T-helper 17 cell (primary cell): ENCODE results near the gene SPATA25. TPM values are rescaled to one million over a fixed set of nuclear protein-coding genes. Genes with fewer than 3 reads are reported as not detected.
"Not testable (repeated sequence)": the region's sequence is repeated elsewhere in the genome, so short reads cannot be mapped to it uniquely, and the experiment has no call there.

Experiments
- ATAC-seq: fragments of 150-1000 bp; cut with Tn5 transposase; 2 replicates; pipeline ENCODE4 v1.10.0; 2021; ENCODE audit warnings: mild to moderate bottlenecking, moderate library complexity
- DNase-seq, 3 donors: peaks; one replicate each; pipeline versions ENCODE4 v3.0.0 to v3.0.0-alpha.2; 2020 to 2021
- H3K9me3 ChIP-seq: one replicate; pipeline ENCODE4 v1.7.0; 2013; ENCODE audit warnings: low read length, mild to moderate bottlenecking; ENCODE audit not compliant: control insufficient read depth, poor library complexity, severe bottlenecking
- H3K27ac Mint-ChIP-seq: one replicate; pipeline ENCODE4 v1.8.0; 2022; ENCODE audit warnings: mild to moderate bottlenecking, moderate library complexity, mixed read lengths
- H3K27me3 Mint-ChIP-seq: one replicate; pipeline ENCODE4 v1.8.0; 2022; ENCODE audit warnings: mixed read lengths
- H3K36me3 Mint-ChIP-seq: one replicate; pipeline ENCODE4 v1.8.0; 2022; ENCODE audit warnings: low read depth, mixed read lengths
- H3K4me1 Mint-ChIP-seq: one replicate; pipeline ENCODE4 v1.8.0; 2022; ENCODE audit warnings: mild to moderate bottlenecking, mixed read lengths
- H3K4me3 Mint-ChIP-seq: one replicate; pipeline ENCODE4 v1.8.0; 2022; ENCODE audit warnings: mild to moderate bottlenecking, moderate library complexity, mixed read lengths
- total RNA-seq, 4 donors: library from RNA in 2 of 4; stranded (reverse) in 2 of 4; gene quantifications; one replicate each; pipeline ENCODE4 v1.2.3 and lab custom pipeline; 2022 to 2026

The SPATA25 gene
- total RNA-seq, 2 donors from 2014 or later = 0.94 to 1.3 TPM

- Mint-ChIP-seq H3K4me3 (peak overlapping the region; percentile 86), H3K4me1 (peaks cover 10% of the 10 kb centered on the region), H3K27me3 (peaks cover 9% of the 10 kb centered on the region), H3K27ac (no peak overlapping the region), H3K36me3 (no peaks in the 10 kb centered on the region)
- ATAC-seq (no peak), DNase-seq (no peak)
- H3K9me3 ChIP-seq = no peaks in the 10 kb centered on the region
Observed at GRCh38 chr20:45909817-45910669, 22.6 kb upstream of the SPATA25 start.

- Mint-ChIP-seq H3K4me3 (no peak overlapping the region), H3K36me3 (no peaks in the 10 kb centered on the region), H3K27ac (no peak overlapping the region), H3K4me1 (peaks cover 10% of the 10 kb centered on the region), H3K27me3 (peaks cover 4% of the 10 kb centered on the region)
- DNase-seq = no peak
- no peak for ATAC-seq
- no peaks in the 10 kb centered on the region for H3K9me3 ChIP-seq
Observed at GRCh38 chr20:45909336-45909808, 21.9 kb upstream of the SPATA25 start.

- Mint-ChIP-seq H3K4me3 (no peak overlapping the region), H3K4me1 (peaks cover 10% of the 10 kb centered on the region), H3K27me3 (no peaks in the 10 kb centered on the region), H3K36me3 (no peaks in the 10 kb centered on the region), H3K27ac (no peak overlapping the region)
- H3K9me3 ChIP-seq = no peaks in the 10 kb centered on the region
- DNase-seq (no peak), ATAC-seq (no peak)
Observed at GRCh38 chr20:45908084-45908483, 20.7 kb upstream of the SPATA25 start.

GRCh38 chr20:45907219-45907948 lies 20.0 kb upstream of the SPATA25 start:
- peaks cover 10% of the 10 kb centered on the region for H3K4me1 Mint-ChIP-seq
- ATAC-seq = no peak
- H3K4me3 Mint-ChIP-seq = no peak overlapping the region

GRCh38 chr20:45905505-45906079 lies 18.2 kb upstream of the SPATA25 start:
- peaks cover 1% of the 10 kb centered on the region for H3K4me1 Mint-ChIP-seq
- DNase-seq (no peak), ATAC-seq (no peak)
- no peak overlapping the region for H3K27ac Mint-ChIP-seq
- H3K4me3 Mint-ChIP-seq = no peak overlapping the region
- H3K9me3 ChIP-seq = no peaks in the 10 kb centered on the region
- H3K27me3 Mint-ChIP-seq = no peaks in the 10 kb centered on the region
- H3K36me3 Mint-ChIP-seq = no peaks in the 10 kb centered on the region

More at GRCh38 chr20:45907219-45907948, 20.0 kb upstream of the SPATA25 start:
- no peak for DNase-seq
- H3K36me3 Mint-ChIP-seq = no peaks in the 10 kb centered on the region
- H3K27ac Mint-ChIP-seq = no peak overlapping the region
- no peaks in the 10 kb centered on the region for H3K9me3 ChIP-seq
- no peaks in the 10 kb centered on the region for H3K27me3 Mint-ChIP-seq

- DNase-seq = no peak
- ATAC-seq = no peak
- Mint-ChIP-seq H3K4me3 (no peak overlapping the region), H3K27ac (no peak overlapping the region), H3K36me3 (no peaks in the 10 kb centered on the region), H3K4me1 (no peaks in the 10 kb centered on the region), H3K27me3 (no peaks in the 10 kb centered on the region)
- no peaks in the 10 kb centered on the region for H3K9me3 ChIP-seq
Observed at GRCh38 chr20:45904583-45905504, 17.4 kb upstream of the SPATA25 start.

GRCh38 chr20:45902199-45902701 lies 14.8 kb upstream of the SPATA25 start:
- no peaks in the 10 kb centered on the region for H3K9me3 ChIP-seq
- Mint-ChIP-seq H3K4me1 (peaks cover 5% of the 10 kb centered on the region), H3K4me3 (no peak overlapping the region), H3K36me3 (no peaks in the 10 kb centered on the region), H3K27ac (no peak overlapping the region), H3K27me3 (no peaks in the 10 kb centered on the region)
- DNase-seq (no peak), ATAC-seq (no peak)

- not testable (repeated sequence) for H3K27me3 Mint-ChIP-seq, DNase-seq, ATAC-seq, H3K36me3 Mint-ChIP-seq, H3K4me1 Mint-ChIP-seq, H3K27ac Mint-ChIP-seq, H3K4me3 Mint-ChIP-seq, H3K9me3 ChIP-seq
Observed at GRCh38 chr20:45901332-45901731, 13.9 kb upstream of the SPATA25 start.

- H3K4me3 Mint-ChIP-seq = no peak overlapping the region
- no peaks in the 10 kb centered on the region for H3K36me3 Mint-ChIP-seq
- DNase-seq (no peak), ATAC-seq (no peak)
- no peak overlapping the region for H3K27ac Mint-ChIP-seq
- H3K4me1 Mint-ChIP-seq = peaks cover 5% of the 10 kb centered on the region
- H3K27me3 Mint-ChIP-seq = no peaks in the 10 kb centered on the region
- H3K9me3 ChIP-seq = no peaks in the 10 kb centered on the region
Observed at GRCh38 chr20:45899046-45899835, 11.8 kb upstream of the SPATA25 start.

- ATAC-seq (no peak), DNase-seq (no peak)
- peaks cover 9% of the 10 kb centered on the region for H3K4me1 Mint-ChIP-seq
- H3K27ac Mint-ChIP-seq = no peak overlapping the region
- no peaks in the 10 kb centered on the region for H3K27me3 Mint-ChIP-seq
- H3K9me3 ChIP-seq = no peaks in the 10 kb centered on the region
- no peak overlapping the region for H3K4me3 Mint-ChIP-seq
- no peaks in the 10 kb centered on the region for H3K36me3 Mint-ChIP-seq
Observed at GRCh38 chr20:45898285-45898684, 10.9 kb upstream of the SPATA25 start.

GRCh38 chr20:45897692-45898091 lies 10.3 kb upstream of the SPATA25 start:
- DNase-seq (no peak), ATAC-seq (no peak)
- Mint-ChIP-seq H3K36me3 (no peaks in the 10 kb centered on the region), H3K4me3 (no peak overlapping the region), H3K27me3 (no peaks in the 10 kb centered on the region), H3K4me1 (peaks cover 10% of the 10 kb centered on the region), H3K27ac (no peak overlapping the region)
- no peaks in the 10 kb centered on the region for H3K9me3 ChIP-seq

- ATAC-seq (no peak), DNase-seq (no peak)
- Mint-ChIP-seq H3K27ac (peak overlapping the region; percentile 3), H3K27me3 (no peaks in the 10 kb centered on the region), H3K4me3 (no peak overlapping the region), H3K36me3 (no peaks in the 10 kb centered on the region), H3K4me1 (peaks cover 14% of the 10 kb centered on the region)
- H3K9me3 ChIP-seq = no peaks in the 10 kb centered on the region
Observed at GRCh38 chr20:45897289-45897688, 9.9 kb upstream of the SPATA25 start.
